Spleen (tissue), 11 donors: Measurements from ENCODE around the gene STUM. TPM values are rescaled to one million over a fixed set of nuclear protein-coding genes. Genes with fewer than 3 reads are reported as not detected.

Source experiments
- DNase-seq: peaks from one replicate; pipeline ENCODE4 v3.0.0-alpha.2; 2020
- H3K27ac ChIP-seq, 8 donors: fragments of 200-600 bp; sonication (generic) in 7 of 8; 1 replicate in 4 of 8; 2 replicates in 4 of 8; pipeline versions ENCODE4 v1.5.0 to v1.8.0; 2016 to 2021; ENCODE audit warnings: inconsistent platforms in 4 of 8, mild to moderate bottlenecking in 4 of 8, moderate library complexity in 1 of 8
- H3K27me3 ChIP-seq, 7 donors: fragments of 200-600 bp; sonication (generic) in 6 of 7; replicated peaks in 1 of 7; 1 replicate in 4 of 7; 2 replicates in 3 of 7; pipeline versions ENCODE4 v1.5.0 to v1.8.0; 2016 to 2021; ENCODE audit warnings: inconsistent platforms in 3 of 7, mild to moderate bottlenecking in 1 of 7
- H3K36me3 ChIP-seq, 6 donors: fragments of 200-600 bp; sonication (generic) in 5 of 6; 1 replicate in 4 of 6; 2 replicates in 2 of 6; pipeline versions ENCODE4 v1.5.0 to v1.8.0; 2016 to 2021; ENCODE audit warnings: inconsistent platforms in 2 of 6
- H3K4me1 ChIP-seq, 6 donors: fragments of 200-600 bp; sonication (generic) in 5 of 6; 1 replicate in 3 of 6; 2 replicates in 3 of 6; pipeline versions ENCODE4 v1.5.0 to v1.8.0; 2016 to 2021; ENCODE audit warnings: inconsistent platforms in 3 of 6
- H3K4me3 ChIP-seq, 8 donors: fragments of 200-600 bp; sonication (generic) in 7 of 8; 1 replicate in 4 of 8; 2 replicates in 4 of 8; pipeline versions ENCODE4 v1.5.0 to v1.8.0; 2016 to 2021; ENCODE audit warnings: inconsistent platforms in 4 of 8, mild to moderate bottlenecking in 4 of 8, moderate library complexity in 2 of 8
- H3K9me3 ChIP-seq, 8 donors: fragments of 200-600 bp; sonication (generic) in 7 of 8; 1 replicate in 4 of 8; 2 replicates in 4 of 8; pipeline versions ENCODE4 v1.5.0 to v1.8.0; 2016 to 2021; ENCODE audit warnings: inconsistent platforms in 4 of 8
- POLR2A ChIP-seq, 3 donors: fragments of 450-650 bp; IDR thresholded peaks; one replicate each; pipeline ENCODE4 v1.5.1; 2017; ENCODE audit warnings: antibody characterized with exemption in 3 of 3, mild to moderate bottlenecking in 1 of 3
- POLR2AphosphoS5 ChIP-seq, 3 donors: sonication (generic); formaldehyde crosslinking; IDR thresholded peaks; one replicate each; pipeline ENCODE4 v1.5.1; 2017; ENCODE audit warnings: antibody characterized with exemption in 3 of 3
- WGBS, 5 donors: extraction: QIAGEN DNeasy Blood & Tissue Kit in 3 of 5; methylation state at CpG; one replicate each; pipeline versions ENCODE4 v1.1.5 to v1.1.7; 2013 to 2018; 5-methylcytosine and 5-hydroxymethylcytosine counted together
- intact Hi-C: fragments of 100-400 bp; cut with DNase I; formaldehyde crosslinking; loops from one replicate; pipeline ENCODE4 v1.15.0; 2023; ENCODE audit warnings: low total_unique reads
- polyA plus RNA-seq, 3 donors: library from polyadenylated mRNA; stranded (reverse); fragments of 200-250 nt; gene quantifications; one replicate each; pipeline ENCODE4 v1.2.1, GENCODE V29; 2013
- total RNA-seq, 7 donors: library from RNA; depleted of rRNA in 3 of 7; stranded (reverse); fragments of >200 nt in 3 of 7; fragmentation: NEBNext Ultra II Directional in 4 of 7; extraction: Animal tissue kit (Norgen Biotek cat#: 25700) in 4 of 7; gene quantifications; one replicate each; pipeline versions ENCODE4 v1.1.0 to v1.2.1, GENCODE V29; 2016 to 2021
- TF ChIP-seq, protein P1 (sequence below), 11 experiments: fragments of 200-600 bp in 7 of 11; fragments of 450-650 bp in 4 of 11; sonication (generic) in 4 of 11; IDR thresholded peaks in 8 of 11; conservative IDR thresholded peaks in 3 of 11; 1 replicate in 7 of 11; 2 replicates in 4 of 11; pipeline versions ENCODE4 v1.4.0 to v1.8.0; 2016 to 2021; ENCODE audit warnings: antibody characterized with exemption in 11 of 11, inconsistent platforms in 4 of 11, mild to moderate bottlenecking in 1 of 11
- donor health status: healthy with polysubstance abuse.
- donor health status: DM: no; HTN: no; CAD: no; lungs with moderate emphysema.
- donor health status: DM: no; HTN: no; CAD: no.
- donor health status: Bipolar disorder and iron deficiency.
- donor health status: healthy.
- donor health status: DM: no; HTN: no; CAD: no.
- donor health status: DM: yes; HTN: yes; CAD: no.

STUM gene
- total and polyA plus RNA-seq, 10 donors: 0.11 to 2.8 (median 0.49) TPM

DNA sequence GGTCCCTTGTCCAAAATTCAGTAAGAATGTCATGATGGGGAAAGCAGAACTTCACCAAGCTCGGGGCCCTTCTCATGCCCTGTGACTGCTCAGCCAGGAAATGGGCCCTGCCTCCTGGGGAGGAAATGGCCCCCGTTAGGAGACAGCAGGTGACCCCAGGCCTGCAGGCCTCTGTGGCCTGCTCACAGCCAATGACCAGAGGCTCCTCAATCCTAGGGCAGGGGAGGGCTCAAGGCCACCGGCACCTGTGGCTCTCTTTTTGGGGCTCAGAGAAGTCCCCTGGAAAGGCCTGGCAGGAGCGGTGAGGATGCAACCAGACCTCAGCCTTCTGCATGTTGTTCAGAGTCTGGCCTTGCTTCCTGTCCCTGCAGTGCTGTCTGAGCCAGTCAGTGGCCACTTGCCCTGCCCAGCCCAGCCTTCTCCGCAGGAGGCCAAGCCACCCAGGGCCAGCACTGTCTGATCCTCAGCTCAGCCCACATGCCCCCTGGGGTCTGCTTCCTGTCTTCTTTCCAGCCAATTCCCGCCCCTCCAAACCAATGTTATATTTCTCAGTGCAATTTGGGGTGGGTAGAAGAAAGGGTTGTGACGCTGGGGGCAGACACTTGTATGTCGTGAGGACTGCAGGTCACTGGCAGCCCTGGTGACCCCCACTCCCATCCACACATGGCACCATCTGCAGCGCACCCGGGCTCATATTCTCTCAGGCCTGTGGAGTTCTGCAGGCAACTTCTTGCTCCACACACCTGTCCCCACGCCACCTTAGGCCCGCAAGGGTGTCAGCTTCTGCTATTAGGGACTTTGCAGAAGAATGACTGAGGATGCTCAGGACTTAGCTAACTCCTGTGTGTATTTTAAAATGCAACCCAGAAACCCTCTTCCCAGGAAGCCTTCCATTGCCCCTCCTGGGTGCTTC is 106.9 kb downstream of the STUM start:
- Histone ChIP-seq H3K4me1 (peaks cover 0 to 26% (median 0%) of the 10 kb centered on the region in 6 donors), H3K9me3 (no peaks in the 10 kb centered on the region), H3K4me3 (peak overlapping the region in 1 of 8 donors; percentile 37), H3K27me3 (no peaks in the 10 kb centered on the region), H3K36me3 (peaks cover 0 to 23% (median 0%) of the 10 kb centered on the region in 6 donors), H3K27ac (peak overlapping the region in 4 of 8 donors; percentile 63 to 81 (median 76))
- 59 to 62% (median 61%) methylated on average over 10 to 12 of the region's 12 CpGs for WGBS, 5 donors
- TF ChIP-seq, protein P1, sequence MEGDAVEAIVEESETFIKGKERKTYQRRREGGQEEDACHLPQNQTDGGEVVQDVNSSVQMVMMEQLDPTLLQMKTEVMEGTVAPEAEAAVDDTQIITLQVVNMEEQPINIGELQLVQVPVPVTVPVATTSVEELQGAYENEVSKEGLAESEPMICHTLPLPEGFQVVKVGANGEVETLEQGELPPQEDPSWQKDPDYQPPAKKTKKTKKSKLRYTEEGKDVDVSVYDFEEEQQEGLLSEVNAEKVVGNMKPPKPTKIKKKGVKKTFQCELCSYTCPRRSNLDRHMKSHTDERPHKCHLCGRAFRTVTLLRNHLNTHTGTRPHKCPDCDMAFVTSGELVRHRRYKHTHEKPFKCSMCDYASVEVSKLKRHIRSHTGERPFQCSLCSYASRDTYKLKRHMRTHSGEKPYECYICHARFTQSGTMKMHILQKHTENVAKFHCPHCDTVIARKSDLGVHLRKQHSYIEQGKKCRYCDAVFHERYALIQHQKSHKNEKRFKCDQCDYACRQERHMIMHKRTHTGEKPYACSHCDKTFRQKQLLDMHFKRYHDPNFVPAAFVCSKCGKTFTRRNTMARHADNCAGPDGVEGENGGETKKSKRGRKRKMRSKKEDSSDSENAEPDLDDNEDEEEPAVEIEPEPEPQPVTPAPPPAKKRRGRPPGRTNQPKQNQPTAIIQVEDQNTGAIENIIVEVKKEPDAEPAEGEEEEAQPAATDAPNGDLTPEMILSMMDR (IDR thresholded peaks at IDR 0.05 in 8 of 11, conservative IDR thresholded peaks at IDR 0.05 in 3 of 11): no peak
- no peak for TF ChIP-seq POLR2A (IDR thresholded peaks at IDR 0.05)
- TF ChIP-seq POLR2AphosphoS5 (IDR thresholded peaks at IDR 0.05): peak; percentile 35 to 70 (median 57)
- DNase-seq: peak; percentile 86
- intact Hi-C loops: loop anchor here (10.0 kb wide), 1 partner anchor 79 kb away; the partner anchor contains the start of gene ITPKB

DNA sequence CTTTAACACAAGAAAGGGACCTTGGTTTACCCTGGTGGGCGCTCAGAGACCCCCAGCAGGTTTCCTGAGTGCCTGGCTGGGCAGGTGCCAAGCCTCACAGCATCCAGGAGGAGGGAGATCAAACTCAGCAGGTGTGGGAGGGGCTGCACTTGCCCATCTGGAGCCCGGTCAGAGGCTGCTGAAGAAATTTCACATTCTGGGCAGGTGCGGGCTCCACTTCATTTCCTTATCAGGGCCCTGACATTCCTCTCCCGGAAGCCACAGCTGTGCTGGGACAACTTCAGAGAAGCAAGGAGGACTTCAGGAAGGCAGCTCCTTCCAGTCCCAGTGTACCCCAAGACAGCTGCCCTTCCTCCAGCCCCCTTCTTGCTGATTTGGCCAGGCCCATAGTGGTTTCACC is 107.6 kb downstream of the STUM start:
- Histone ChIP-seq H3K27ac (peak overlapping the region in 4 of 8 donors; percentile 39 to 81 (median 76)), H3K4me1 (peaks cover 0 to 33% (median 0%) of the 10 kb centered on the region in 6 donors), H3K9me3 (no peaks in the 10 kb centered on the region), H3K27me3 (no peaks in the 10 kb centered on the region), H3K36me3 (peaks cover 0 to 23% (median 0%) of the 10 kb centered on the region in 6 donors), H3K4me3 (peak overlapping the region in 1 of 8 donors; percentile 37)
- DNase-seq: peak; percentile 72
- TF ChIP-seq POLR2AphosphoS5 (IDR thresholded peaks at IDR 0.05) (no peak), POLR2A (IDR thresholded peaks at IDR 0.05) (no peak)
- TF ChIP-seq, protein P1 (IDR thresholded peaks at IDR 0.05 in 8 of 11, conservative IDR thresholded peaks at IDR 0.05 in 3 of 11): no peak
- 29 to 78% (median 39%) methylated on average over 3 to 4 of the region's 4 CpGs for WGBS, 5 donors
- intact Hi-C loops: loop anchor here (10.0 kb wide), 1 partner anchor 79 kb away; the partner anchor contains the start of gene ITPKB

DNA sequence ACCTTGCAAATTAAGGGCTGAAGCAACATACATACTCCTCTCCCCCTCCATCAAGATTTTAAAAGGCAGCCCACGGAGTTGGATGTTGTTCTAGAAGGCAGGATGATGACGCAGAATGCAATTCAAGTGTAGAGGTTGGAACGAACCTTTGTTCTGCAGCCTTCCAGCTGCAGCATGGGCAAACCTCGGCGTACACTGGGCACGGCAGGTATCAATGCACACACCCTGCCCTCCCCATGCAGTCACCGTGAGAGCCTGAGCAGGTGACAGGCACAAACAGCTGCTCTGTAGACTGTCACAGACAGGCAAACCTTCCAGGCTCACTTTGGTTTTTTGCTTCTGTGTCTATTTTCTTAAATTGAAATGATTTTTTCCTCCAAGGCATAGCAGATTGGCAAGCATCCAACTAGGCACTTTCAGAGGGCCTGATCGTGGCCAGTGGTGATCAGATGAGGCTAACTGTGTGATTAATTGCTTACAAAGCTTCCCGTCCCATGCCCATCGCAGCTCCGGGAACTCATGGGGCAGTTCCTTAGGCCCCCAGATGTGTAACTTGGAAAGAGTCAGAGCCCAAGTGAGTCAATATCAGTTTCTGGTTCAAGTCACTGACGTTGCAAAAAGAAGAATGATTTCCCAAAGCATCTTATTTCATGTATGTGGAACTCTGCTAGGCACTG is 108.2 kb downstream of the STUM start:
- peaks cover 0 to 23% (median 0%) of the 10 kb centered on the region in 6 donors for H3K36me3 ChIP-seq
- H3K9me3 ChIP-seq: no peaks in the 10 kb centered on the region
- peak; percentile 72 for DNase-seq
- H3K27me3 ChIP-seq: no peaks in the 10 kb centered on the region
- TF ChIP-seq POLR2AphosphoS5 (IDR thresholded peaks at IDR 0.05) (peak in 2 of 3 donors; percentile 41 to 53), POLR2A (IDR thresholded peaks at IDR 0.05) (no peak)
- 33 to 45% (median 43%) methylated on average over 12 of the region's 12 CpGs for WGBS, 5 donors
- peaks cover 0 to 39% (median 0%) of the 10 kb centered on the region in 6 donors for H3K4me1 ChIP-seq
- intact Hi-C loops: loop anchor here (10.0 kb wide), 1 partner anchor 78 kb away; the partner anchor contains the start of gene ITPKB
- H3K27ac ChIP-seq: peak overlapping the region in 4 of 8 donors; percentile 39 to 81 (median 76)
- no peak overlapping the region for H3K4me3 ChIP-seq

DNA sequence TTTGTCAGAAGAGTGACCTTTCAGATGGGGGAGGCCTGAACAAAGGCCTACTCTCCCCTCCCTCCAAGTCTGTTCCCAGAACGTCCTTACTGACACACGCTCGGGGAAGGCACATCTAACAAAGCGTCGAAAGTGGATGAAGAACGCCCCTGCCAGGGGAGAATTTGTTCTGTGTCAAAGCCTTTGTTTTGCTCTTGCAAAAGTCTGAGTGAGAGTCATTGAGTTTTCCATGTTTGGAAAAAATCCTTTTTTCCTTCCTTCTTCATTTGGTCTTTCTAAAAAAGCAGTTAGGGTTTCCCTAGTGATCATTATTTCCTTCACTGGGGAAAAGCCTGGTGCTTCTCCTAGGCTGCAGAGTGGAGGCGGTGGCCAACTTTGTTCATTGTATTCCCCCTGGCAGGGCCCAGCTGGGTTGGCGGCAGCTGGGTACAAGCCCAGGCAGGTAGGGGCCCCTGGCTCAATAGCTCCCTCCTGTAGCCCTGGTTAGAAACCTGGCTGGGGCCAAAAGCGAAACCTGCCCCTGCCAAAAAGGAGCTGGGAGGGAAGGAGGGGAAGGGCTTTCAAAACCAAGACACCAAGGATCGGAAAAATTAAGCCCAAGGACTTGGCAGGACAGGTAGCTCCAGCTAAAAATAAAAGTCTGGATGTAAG is 109.5 kb downstream of the STUM start:
- intact Hi-C loops: loop anchor here (10.0 kb wide), 1 partner anchor 77 kb away; the partner anchor contains the start of gene ITPKB
- peak; percentile 60 for DNase-seq
- WGBS, 5 donors: 84 to 92% (median 89%) methylated on average over 10 of the region's 10 CpGs

More for the DNA sequence above, 109.5 kb downstream of the STUM start:
- H3K36me3 ChIP-seq: peaks cover 0 to 23% (median 0%) of the 10 kb centered on the region in 6 donors
- no peak for TF ChIP-seq POLR2A (IDR thresholded peaks at IDR 0.05)
- TF ChIP-seq, protein P1 (IDR thresholded peaks at IDR 0.05 in 8 of 11, conservative IDR thresholded peaks at IDR 0.05 in 3 of 11): no peak
- TF ChIP-seq POLR2AphosphoS5 (IDR thresholded peaks at IDR 0.05): no peak
- H3K9me3 ChIP-seq: no peaks in the 10 kb centered on the region
- H3K4me1 ChIP-seq: peaks cover 0 to 51% (median 0%) of the 10 kb centered on the region in 6 donors
- H3K27me3 ChIP-seq: no peaks in the 10 kb centered on the region
- H3K27ac ChIP-seq: peak overlapping the region in 1 of 8 donors; percentile 9
- H3K4me3 ChIP-seq: no peak overlapping the region
